Epithelial cell of esophagus (primary cell): Measurements from ENCODE around the gene HOXC5.
A peak's percentile ranks its signal among the peaks of the same experiment; 100 is the strongest.

Experiments
- DNase-seq: peaks from one replicate; pipeline ENCODE4 v3.0.0; 2010; ENCODE audit warnings: low read depth
- H3K4me3 ChIP-seq: 2 replicates; pipeline ENCODE4 v1.5.1; 2011; ENCODE audit warnings: mild to moderate bottlenecking, low read length, control low read depth
- CTCF ChIP-seq: IDR thresholded peaks from 2 replicates; pipeline ENCODE4 v1.5.1; 2011; ENCODE audit warnings: low read depth, mild to moderate bottlenecking, low read length, control low read depth, inconsistent platforms; ENCODE audit not compliant: insufficient read depth; ENCODE audit errors: missing control alignments

The HOXC5 gene

DNA sequence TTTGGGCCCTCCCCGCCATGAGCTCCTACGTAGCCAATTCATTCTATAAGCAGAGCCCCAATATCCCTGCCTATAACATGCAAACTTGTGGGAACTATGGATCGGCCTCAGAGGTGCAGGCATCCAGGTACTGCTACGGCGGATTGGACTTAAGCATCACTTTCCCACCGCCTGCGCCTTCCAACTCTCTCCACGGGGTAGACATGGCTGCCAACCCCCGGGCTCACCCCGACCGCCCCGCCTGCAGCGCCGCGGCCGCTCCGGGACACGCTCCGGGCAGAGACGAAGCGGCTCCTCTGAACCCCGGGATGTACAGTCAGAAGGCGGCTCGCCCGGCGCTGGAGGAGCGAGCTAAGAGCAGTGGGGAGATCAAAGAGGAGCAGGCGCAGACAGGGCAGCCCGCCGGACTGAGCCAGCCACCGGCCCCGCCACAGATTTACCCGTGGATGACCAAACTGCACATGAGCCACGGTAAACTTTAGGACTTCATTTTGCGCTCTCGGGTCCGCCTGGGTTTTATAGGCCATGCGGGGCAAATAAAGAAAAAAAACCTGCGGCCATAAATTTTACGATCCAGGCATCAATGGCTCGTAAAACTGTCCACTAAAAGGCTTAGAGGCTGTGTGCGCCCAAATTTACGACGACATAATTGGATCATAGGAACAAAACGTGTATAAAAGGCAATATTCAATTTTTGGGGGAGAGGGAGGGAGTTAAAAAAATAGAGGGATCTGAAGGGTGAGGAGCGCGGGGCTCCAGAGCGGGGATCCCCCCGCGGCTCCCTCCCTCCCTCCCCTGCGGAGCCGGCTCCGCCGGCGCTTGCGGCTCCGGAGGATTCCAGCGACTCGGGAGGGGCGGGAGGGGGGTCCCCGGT lies 493 bp downstream of the HOXC5 start:
- TF ChIP-seq CTCF: no peak
- DNase-seq: no peak
- H3K4me3 ChIP-seq: peak overlapping the region; percentile 22

- no peak for DNase-seq
- TF ChIP-seq CTCF: no peak
- no peak overlapping the region for H3K4me3 ChIP-seq
These were observed 1.3 kb downstream of the HOXC5 start for GRCh38 chr12:54033980-54034784.

GRCh38 chr12:54034785-54035310 lies 2.0 kb downstream of the HOXC5 start:
- TF ChIP-seq CTCF: no peak
- no peak for DNase-seq
- H3K4me3 ChIP-seq: no peak overlapping the region

- no peak for TF ChIP-seq CTCF
- no peak overlapping the region for H3K4me3 ChIP-seq
- no peak for DNase-seq
These were observed 2.9 kb downstream of the HOXC5 start for GRCh38 chr12:54035568-54036264.

DNA sequence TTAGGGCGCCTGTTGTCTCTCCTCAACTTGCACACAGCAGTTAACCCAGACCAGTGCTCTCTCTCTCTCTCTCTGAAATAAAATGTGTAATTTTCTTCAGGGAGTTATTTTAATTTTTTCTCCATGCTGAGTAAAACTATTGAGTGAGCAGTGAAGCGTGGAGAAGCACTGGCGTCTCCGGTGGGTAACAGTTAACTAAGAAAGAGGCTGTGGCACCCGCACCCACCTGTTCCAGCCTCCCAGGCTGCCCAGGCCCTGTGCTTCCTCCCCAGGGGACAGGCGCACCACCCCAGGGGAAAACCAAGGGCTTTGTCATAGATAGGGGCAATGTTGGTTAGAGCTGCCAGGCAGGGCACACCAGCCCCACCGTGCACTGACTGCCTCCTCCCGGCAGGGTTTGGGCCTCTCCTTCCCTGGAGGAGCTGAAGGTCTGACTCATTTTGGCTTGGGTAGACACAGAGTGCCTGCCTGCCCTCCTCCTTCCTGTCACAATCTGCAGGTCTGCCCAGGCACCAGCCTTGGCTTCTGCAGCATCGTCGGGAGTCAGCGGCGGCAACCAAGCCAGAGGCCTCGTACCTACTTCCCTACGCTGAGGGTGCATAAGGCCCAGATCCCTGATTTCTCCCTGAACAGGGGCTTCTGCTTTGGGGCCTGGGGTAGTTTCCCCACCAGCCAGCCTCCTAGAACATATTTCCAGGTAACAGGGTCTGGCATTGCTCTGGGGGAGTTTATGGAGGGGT lies 3.9 kb downstream of the HOXC5 start:
- TF ChIP-seq CTCF: no peak
- H3K4me3 ChIP-seq: no peak overlapping the region

DNA sequence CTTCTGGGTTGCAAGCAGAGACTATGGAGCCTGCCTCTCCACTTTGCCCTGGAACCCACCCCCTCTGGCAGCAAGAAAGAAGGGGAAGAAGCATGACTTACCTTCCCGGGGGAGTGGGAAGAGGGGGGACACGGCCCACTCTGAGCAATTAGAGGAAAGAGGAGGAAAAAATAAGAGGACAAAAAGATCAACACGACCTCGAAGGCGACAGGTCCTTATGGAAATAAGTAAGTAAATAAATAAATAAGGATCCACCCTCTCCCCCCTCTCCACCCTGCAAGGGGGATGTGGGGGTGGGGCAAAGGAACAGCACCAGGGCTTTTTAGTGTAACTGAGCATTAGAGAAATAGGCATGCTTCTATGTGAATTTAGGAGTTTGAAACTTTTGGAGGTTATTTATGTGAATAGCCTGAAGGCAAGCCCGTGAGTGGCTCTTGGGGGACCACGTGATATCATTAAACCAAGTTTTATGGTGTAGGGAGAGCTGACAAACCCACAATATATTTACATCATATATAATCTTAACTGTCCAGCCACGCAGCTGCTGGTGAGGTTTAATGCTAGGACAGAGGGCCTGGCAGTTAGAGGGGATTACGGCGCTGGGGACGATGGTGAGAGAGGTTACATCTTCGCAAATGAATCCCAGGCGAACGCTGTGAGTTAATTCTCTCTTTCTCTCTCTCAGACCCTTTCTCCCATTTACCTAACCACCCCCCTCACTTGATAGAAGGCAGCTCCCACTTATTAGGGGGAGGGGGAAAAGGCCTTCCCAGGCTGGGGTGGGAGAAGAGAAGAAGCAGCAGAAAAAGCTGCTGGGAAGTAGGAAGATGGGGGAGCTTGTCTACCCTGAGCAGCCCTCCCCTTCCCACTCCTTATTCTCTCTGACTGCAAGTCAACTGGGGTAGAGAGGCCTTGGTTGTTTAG lies 4.8 kb downstream of the HOXC5 start:
- DNase-seq: no peak

More for the DNA sequence above, 3.9 kb downstream of the HOXC5 start:
- peak; percentile 60 for DNase-seq

More for the DNA sequence above, 4.8 kb downstream of the HOXC5 start:
- no peak for TF ChIP-seq CTCF
- H3K4me3 ChIP-seq: no peak overlapping the region
